ENCODE data around the gene RHOB.
"Not testable (repeated sequence)": the region's sequence is repeated elsewhere in the genome, so short reads cannot be mapped to it uniquely, and the experiment has no call there.

Gene RHOB

GRCh38 chr2:20422402-20423271, 24.2 kb upstream of the RHOB start:
- no peak for DNase-seq (ENCODE audit: low read depth in 2 of 2)

GRCh38 chr2:20423359-20423758, 23.5 kb upstream of the RHOB start:
- DNase-seq (ENCODE audit: low read depth in 2 of 2): no peak

GRCh38 chr2:20423847-20424246, 23.0 kb upstream of the RHOB start:
- DNase-seq (ENCODE audit: low read depth in 2 of 2): no peak

GRCh38 chr2:20424300-20425290, 22.3 kb upstream of the RHOB start:
- no peak for DNase-seq (ENCODE audit: low read depth in 2 of 2)

GRCh38 chr2:20425371-20425881, 21.4 kb upstream of the RHOB start:
- no peak for DNase-seq (ENCODE audit: low read depth in 2 of 2)

GRCh38 chr2:20425884-20426283, 21.0 kb upstream of the RHOB start:
- DNase-seq (ENCODE audit: low read depth in 2 of 2): no peak

GRCh38 chr2:20427931-20428526, 18.8 kb upstream of the RHOB start:
- DNase-seq (ENCODE audit: low read depth in 2 of 2): no peak

GRCh38 chr2:20428717-20429490, 18.0 kb upstream of the RHOB start:
- DNase-seq (ENCODE audit: low read depth in 2 of 2): no peak

- no peak for DNase-seq (ENCODE audit: low read depth in 2 of 2)
Observed at GRCh38 chr2:20429528-20429927, 17.3 kb upstream of the RHOB start.

GRCh38 chr2:20430035-20430434, 16.8 kb upstream of the RHOB start:
- DNase-seq (ENCODE audit: low read depth in 2 of 2): no peak

- DNase-seq (ENCODE audit: low read depth in 2 of 2): peak in 1 of 2 experiments; percentile 17
Observed at GRCh38 chr2:20430461-20431300, 16.2 kb upstream of the RHOB start.

- no peak for DNase-seq (ENCODE audit: low read depth in 2 of 2)
Observed at GRCh38 chr2:20431301-20431698, 15.6 kb upstream of the RHOB start.

- DNase-seq (ENCODE audit: low read depth in 2 of 2): no peak
Observed at GRCh38 chr2:20431772-20432171, 15.1 kb upstream of the RHOB start.

- DNase-seq (ENCODE audit: low read depth in 2 of 2): no peak
Observed at GRCh38 chr2:20432714-20433113, 14.2 kb upstream of the RHOB start.

GRCh38 chr2:20433249-20433648, 13.6 kb upstream of the RHOB start:
- no peak for DNase-seq (ENCODE audit: low read depth in 2 of 2)

- DNase-seq (ENCODE audit: low read depth in 2 of 2): no peak
Observed at GRCh38 chr2:20433946-20434553, 12.8 kb upstream of the RHOB start.

GRCh38 chr2:20434588-20435294, 12.1 kb upstream of the RHOB start:
- no peak for DNase-seq (ENCODE audit: low read depth in 2 of 2)

- DNase-seq (ENCODE audit: low read depth in 2 of 2): not testable (repeated sequence)
Observed at GRCh38 chr2:20435456-20435855, 11.4 kb upstream of the RHOB start.
